Left lung (tissue), 10 donors: ENCODE results near the gene SELENOS. TPM values are rescaled to one million over a fixed set of nuclear protein-coding genes. Genes with fewer than 3 reads are reported as not detected.

Experiments
- ATAC-seq: fragments of 200-7000 bp; cut with Tn5 transposase; one replicate; pipeline ENCODE4 v1.9.1; 2020; ENCODE audit warnings: moderate library complexity
- DNase-seq, 4 donors: peaks; one replicate each; pipeline ENCODE4 v3.0.0-alpha.2; 2013 to 2020
- H3K27ac ChIP-seq, 2 donors: fragments of 200-600 bp; sonication (generic) in 1 of 2; one replicate each; pipeline versions ENCODE4 v1.5.0 to v1.8.0; 2020 to 2021
- H3K27me3 ChIP-seq, 2 donors: fragments of 200-600 bp; sonication (generic) in 1 of 2; one replicate each; pipeline versions ENCODE4 v1.5.0 to v1.8.0; 2020 to 2021
- H3K36me3 ChIP-seq, 2 donors: fragments of 200-600 bp; sonication (generic) in 1 of 2; one replicate each; pipeline versions ENCODE4 v1.5.0 to v1.8.0; 2020 to 2021
- H3K4me1 ChIP-seq, 2 donors: fragments of 200-600 bp; one replicate each; pipeline ENCODE4 v1.8.0; 2021
- H3K4me3 ChIP-seq, 2 donors: fragments of 200-600 bp; sonication (generic) in 1 of 2; one replicate each; pipeline versions ENCODE4 v1.5.0 to v1.8.0; 2020 to 2021; ENCODE audit warnings: mild to moderate bottlenecking in 1 of 2
- H3K9me3 ChIP-seq, 2 donors: fragments of 200-600 bp; sonication (generic) in 1 of 2; one replicate each; pipeline versions ENCODE4 v1.5.0 to v1.8.0; 2020 to 2021
- CTCF ChIP-seq, 2 donors: fragments of 200-600 bp; sonication (generic) in 1 of 2; IDR thresholded peaks; one replicate each; pipeline versions ENCODE4 v1.5.0 to v1.8.0; 2021; ENCODE audit warnings: antibody characterized with exemption in 2 of 2
- intact Hi-C, 2 donors: fragments of 100-400 bp; cut with DNase I; formaldehyde crosslinking; loops; one replicate each; pipeline versions ENCODE4 v1.11.2 to v1.14.2; 2022
- polyA plus RNA-seq, 6 donors: library from polyadenylated mRNA; unstranded; fragments of 120-200 nt; gene quantifications; one replicate each; pipeline ENCODE4 v1.2.1, GENCODE V29; 2013; ENCODE audit not compliant: insufficient read length in 6 of 6
- total RNA-seq, 2 donors: library from RNA; stranded (reverse); fragmentation: NEBNext Ultra II Directional; extraction: Animal tissue kit (Norgen Biotek cat#: 25700); gene quantifications; one replicate each; pipeline ENCODE4 v1.2.1, GENCODE V29; 2021
- donor health status: DM: no; HTN: yes; CAD: no.
- donor health status: DM: no; HTN: no; CAD: no.

SELENOS gene
- total and polyA plus RNA-seq, 8 donors: 43.7 to 78.7 (median 49.0) TPM

DNA sequence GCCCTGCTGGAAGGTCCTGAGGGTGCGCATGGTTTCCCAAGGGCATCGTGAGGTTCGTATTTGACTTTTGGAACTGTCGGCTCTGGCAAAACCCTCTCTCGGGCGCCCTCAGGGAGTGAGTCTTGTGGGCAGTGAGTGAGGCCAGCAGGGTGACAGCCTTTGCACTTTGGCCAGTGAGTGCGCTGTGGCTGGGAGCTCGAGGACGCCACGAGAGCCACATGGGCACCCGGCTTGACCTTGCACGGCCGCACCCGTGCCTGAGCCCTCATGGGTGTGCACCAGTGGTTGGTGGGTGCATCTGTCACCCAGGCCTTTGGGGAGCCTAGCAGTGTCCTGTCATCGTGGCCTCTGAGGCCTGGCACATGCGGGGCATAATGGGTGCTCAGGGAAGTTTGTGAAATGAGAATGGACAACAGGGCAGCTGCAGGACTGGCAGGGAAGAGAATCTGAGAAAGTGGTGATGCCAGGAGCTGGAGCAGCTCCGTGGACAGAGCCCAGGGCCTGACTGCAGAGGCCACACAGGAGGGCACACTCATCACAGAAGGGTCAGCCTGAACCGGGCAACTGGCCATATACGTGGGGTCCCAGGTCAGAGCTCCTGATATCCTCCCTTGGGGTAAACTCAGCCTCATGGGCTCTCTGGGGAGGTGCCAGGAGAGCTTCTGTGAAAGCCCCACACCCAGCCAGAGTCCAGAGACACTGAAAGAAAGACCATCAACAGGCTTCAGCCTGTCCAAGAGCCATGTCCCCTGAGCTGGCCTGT lies 48.2 kb upstream of the SELENOS start:
- Histone ChIP-seq H3K27me3 (peaks cover 0 to 30% of the 10 kb centered on the region in 2 donors), H3K4me1 (peaks cover 0 to 6% of the 10 kb centered on the region in 2 donors), H3K4me3 (no peak overlapping the region), H3K27ac (no peak overlapping the region), H3K36me3 (no peaks in the 10 kb centered on the region), H3K9me3 (no peaks in the 10 kb centered on the region)
- TF ChIP-seq CTCF (IDR thresholded peaks at IDR 0.05): no peak
- ATAC-seq (no peak), DNase-seq (no peak)
- intact Hi-C loops: no loop called here

GRCh38 chr15:101324524-101325177 lies 47.4 kb upstream of the SELENOS start:
- intact Hi-C loops: no loop called here
- no peak overlapping the region for H3K27ac ChIP-seq
- H3K4me3 ChIP-seq: no peak overlapping the region
- DNase-seq (no peak), ATAC-seq (no peak)
- peaks cover 0 to 32% of the 10 kb centered on the region in 2 donors for H3K27me3 ChIP-seq
- TF ChIP-seq CTCF (IDR thresholded peaks at IDR 0.05): no peak
- H3K36me3 ChIP-seq: no peaks in the 10 kb centered on the region
- H3K9me3 ChIP-seq: no peaks in the 10 kb centered on the region
- H3K4me1 ChIP-seq: peaks cover 0 to 10% of the 10 kb centered on the region in 2 donors

- intact Hi-C loops: no loop called here
- Histone ChIP-seq H3K27me3 (peaks cover 0 to 37% of the 10 kb centered on the region in 2 donors), H3K27ac (no peak overlapping the region), H3K4me3 (no peak overlapping the region), H3K4me1 (peaks cover 0 to 10% of the 10 kb centered on the region in 2 donors), H3K36me3 (no peaks in the 10 kb centered on the region), H3K9me3 (no peaks in the 10 kb centered on the region)
- ATAC-seq (no peak), DNase-seq (no peak)
- no peak for TF ChIP-seq CTCF (IDR thresholded peaks at IDR 0.05)
Observed at GRCh38 chr15:101323793-101324523, 46.7 kb upstream of the SELENOS start.

DNA sequence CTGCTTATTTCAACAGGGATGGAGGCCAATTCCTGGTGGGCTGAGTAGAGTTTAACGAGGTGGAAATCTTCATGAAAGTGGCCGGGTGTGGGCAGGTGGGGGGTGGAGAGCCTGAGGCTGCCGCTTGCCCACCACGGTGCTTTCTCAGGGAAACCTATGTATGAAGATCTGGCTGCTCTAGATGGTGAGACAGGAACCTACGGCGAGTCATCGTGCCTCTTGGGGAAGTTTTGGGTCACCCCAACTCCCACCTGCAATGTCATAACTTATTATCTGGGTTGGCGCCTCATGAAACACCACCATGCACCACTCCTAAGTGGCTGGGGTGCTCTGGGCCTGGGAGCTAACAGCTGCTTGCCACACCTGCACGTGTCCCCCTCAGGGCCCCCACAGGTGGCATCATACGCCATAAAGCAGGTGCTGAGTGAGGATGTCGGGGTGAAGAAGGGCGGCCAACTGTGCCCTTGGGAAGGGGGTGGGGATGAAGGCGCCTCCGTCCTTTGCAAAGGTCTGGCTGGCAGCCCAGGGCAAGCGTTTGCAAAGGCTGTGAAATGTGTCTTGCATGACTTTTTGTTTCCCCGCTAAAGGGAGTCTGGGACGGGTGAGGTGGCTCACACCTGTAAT lies 45.7 kb upstream of the SELENOS start:
- no peaks in the 10 kb centered on the region for H3K36me3 ChIP-seq
- H3K4me1 ChIP-seq: peaks cover 0 to 10% of the 10 kb centered on the region in 2 donors
- no peaks in the 10 kb centered on the region for H3K9me3 ChIP-seq
- intact Hi-C loops: no loop called here
- no peak for ATAC-seq
- no peak overlapping the region for H3K4me3 ChIP-seq
- DNase-seq: no peak
- no peak overlapping the region for H3K27ac ChIP-seq
- H3K27me3 ChIP-seq: peaks cover 0 to 40% of the 10 kb centered on the region in 2 donors
- no peak for TF ChIP-seq CTCF (IDR thresholded peaks at IDR 0.05)
